Measurements from ENCODE around the gene RBP2. TPM values are rescaled to one million over a fixed set of nuclear protein-coding genes. Genes with fewer than 3 reads are reported as not detected.

Gene RBP2
- total RNA-seq, 2 experiments from 2014 or later: not detected

Other genes with a start within 250 kb of the RBP2 start
- gene MRPS22, start 132.5 kb downstream of the RBP2 start, total RNA-seq: 10 to 100 TPM; 49.9 to 50.2 TPM
- 100 to 1,000 TPM; 104 TPM for gene COPB2, start 86.9 kb downstream of the RBP2 start, total RNA-seq
- gene RBP1, start 63.2 kb upstream of the RBP2 start, total RNA-seq: not detected
- gene NMNAT3, start 201.5 kb upstream of the RBP2 start, total RNA-seq: 1 to 10 TPM; 1.1 to 2.3 TPM